Osteoblast (primary cell): ENCODE measurements around the gene MPIG6B. TPM values are rescaled to one million over a fixed set of nuclear protein-coding genes. Genes with fewer than 3 reads are reported as not detected.

Experiments used
- DNase-seq: peaks from one replicate; pipeline ENCODE4 v3.0.0; 2011; ENCODE audit warnings: low spot score, mixed read lengths; ENCODE audit not compliant: insufficient read length; ENCODE audit errors: missing footprints
- H2AFZ ChIP-seq: 2 replicates; pipeline ENCODE4 v1.6.0; 2011; ENCODE audit warnings: mild to moderate bottlenecking, low read length
- H3K27ac ChIP-seq: 2 replicates; pipeline ENCODE4 v1.5.1; 2011; ENCODE audit warnings: mild to moderate bottlenecking, low read depth, low read length, moderate library complexity
- H3K27me3 ChIP-seq: 2 replicates; pipeline ENCODE4 v1.6.0; 2012; ENCODE audit warnings: mild to moderate bottlenecking, control low read depth, inconsistent platforms, low read length, moderate library complexity; ENCODE audit not compliant: insufficient read depth
- H3K36me3 ChIP-seq: 2 replicates; pipeline ENCODE4 v1.5.1; 2011; ENCODE audit warnings: mild to moderate bottlenecking, low read length, control low read depth, moderate library complexity; ENCODE audit not compliant: insufficient read depth
- H3K4me1 ChIP-seq: 2 replicates; pipeline ENCODE4 v1.5.1; 2011; ENCODE audit warnings: mild to moderate bottlenecking, low read length, control low read depth, moderate library complexity; ENCODE audit not compliant: insufficient read depth
- H3K4me2 ChIP-seq: 2 replicates; pipeline ENCODE4 v1.6.0; 2011; ENCODE audit warnings: mild to moderate bottlenecking, low read length; ENCODE audit not compliant: insufficient read depth
- H3K4me3 ChIP-seq: fragments of 200-600 bp; sonication (generic); 3 replicates; pipeline ENCODE4 v1.5.1; 2012; ENCODE audit warnings: mild to moderate bottlenecking, low read length, inconsistent platforms; ENCODE audit not compliant: insufficient read depth
- H3K79me2 ChIP-seq: 2 replicates; pipeline ENCODE4 v1.6.0; 2012; ENCODE audit warnings: mild to moderate bottlenecking, low read length, control low read depth, inconsistent platforms; ENCODE audit not compliant: insufficient read depth
- H3K9me3 ChIP-seq: 2 replicates; pipeline ENCODE4 v1.5.1; 2011; ENCODE audit warnings: low read depth, low read length, control low read depth
- H4K20me1 ChIP-seq: 2 replicates; pipeline ENCODE4 v1.6.0; 2012; ENCODE audit warnings: mild to moderate bottlenecking, low read length, control low read depth; ENCODE audit not compliant: insufficient read depth
- small RNA-seq: library from RNA; depleted of rRNA; stranded (forward); fragments of <200 nt; gene quantifications from one replicate; pipeline ENCODE3, GENCODE V24; 2012
- total RNA-seq: library from RNA; depleted of rRNA; stranded (reverse); fragments of >200 nt; gene quantifications from 2 replicates; pipeline ENCODE4 v1.2.3, GENCODE V29; 2012
- TF ChIP-seq, protein P1 (sequence below): IDR thresholded peaks from 2 replicates; pipeline ENCODE4 v1.5.1; 2011; ENCODE audit warnings: mild to moderate bottlenecking, low read depth, low read length, moderate library complexity; ENCODE audit errors: extremely low read depth

MPIG6B gene
- total RNA-seq, 1 donor = not detected

- Histone ChIP-seq H2AFZ (no peak overlapping the region), H3K36me3 (peaks cover 14% of the 10 kb centered on the region), H3K27ac (no peak overlapping the region), H3K4me2 (no peak overlapping the region), H3K4me1 (peaks cover 12% of the 10 kb centered on the region), H3K27me3 (no peaks in the 10 kb centered on the region), H3K79me2 (no peaks in the 10 kb centered on the region), H4K20me1 (no peaks in the 10 kb centered on the region), H3K9me3 (no peaks in the 10 kb centered on the region), H3K4me3 (no peak overlapping the region)
- DNase-seq = peak; percentile 74
- TF ChIP-seq, protein P1, sequence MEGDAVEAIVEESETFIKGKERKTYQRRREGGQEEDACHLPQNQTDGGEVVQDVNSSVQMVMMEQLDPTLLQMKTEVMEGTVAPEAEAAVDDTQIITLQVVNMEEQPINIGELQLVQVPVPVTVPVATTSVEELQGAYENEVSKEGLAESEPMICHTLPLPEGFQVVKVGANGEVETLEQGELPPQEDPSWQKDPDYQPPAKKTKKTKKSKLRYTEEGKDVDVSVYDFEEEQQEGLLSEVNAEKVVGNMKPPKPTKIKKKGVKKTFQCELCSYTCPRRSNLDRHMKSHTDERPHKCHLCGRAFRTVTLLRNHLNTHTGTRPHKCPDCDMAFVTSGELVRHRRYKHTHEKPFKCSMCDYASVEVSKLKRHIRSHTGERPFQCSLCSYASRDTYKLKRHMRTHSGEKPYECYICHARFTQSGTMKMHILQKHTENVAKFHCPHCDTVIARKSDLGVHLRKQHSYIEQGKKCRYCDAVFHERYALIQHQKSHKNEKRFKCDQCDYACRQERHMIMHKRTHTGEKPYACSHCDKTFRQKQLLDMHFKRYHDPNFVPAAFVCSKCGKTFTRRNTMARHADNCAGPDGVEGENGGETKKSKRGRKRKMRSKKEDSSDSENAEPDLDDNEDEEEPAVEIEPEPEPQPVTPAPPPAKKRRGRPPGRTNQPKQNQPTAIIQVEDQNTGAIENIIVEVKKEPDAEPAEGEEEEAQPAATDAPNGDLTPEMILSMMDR = no peak
Observed at GRCh38 chr6:31775184-31775583, 52.0 kb downstream of the MPIG6B start.

- Histone ChIP-seq H3K4me2 (no peak overlapping the region), H4K20me1 (no peaks in the 10 kb centered on the region), H2AFZ (no peak overlapping the region), H3K4me3 (no peak overlapping the region), H3K9me3 (no peaks in the 10 kb centered on the region), H3K36me3 (peaks cover 17% of the 10 kb centered on the region), H3K27me3 (no peaks in the 10 kb centered on the region), H3K79me2 (no peaks in the 10 kb centered on the region), H3K27ac (no peak overlapping the region), H3K4me1 (peaks cover 12% of the 10 kb centered on the region)
- TF ChIP-seq, protein P1 = no peak
- peak; percentile 64 for DNase-seq
Observed at GRCh38 chr6:31775633-31776484, 52.7 kb downstream of the MPIG6B start.

Small RNAs within 50 kb of the gene (small RNA-seq; reads per million reads assigned to genes)
- gene LY6G6D = not detected
- 0.22 reads per million for gene MIR4646
- not detected for gene MSH5-SAPCD1
- not detected for gene RNU6-850P
- 0.22 reads per million for gene SAPCD1

Other genes starting within 250 kb of the MPIG6B start
- gene MICB, start 225.2 kb upstream of the MPIG6B start, total RNA-seq = 12.7 and 14.1 TPM in 2 replicates
- gene MCCD1, start 194.4 kb upstream of the MPIG6B start, total RNA-seq = not detected in 2 replicates
- 240 and 262 TPM in 2 replicates for gene DDX39B, start 181.4 kb upstream of the MPIG6B start, total RNA-seq
- 2.2 and 2.9 TPM in 2 replicates for gene ATP6V1G2, start 176.8 kb upstream of the MPIG6B start, total RNA-seq
- 43.6 and 56.8 TPM in 2 replicates for gene NFKBIL1, start 175.8 kb upstream of the MPIG6B start, total RNA-seq
- not detected in 2 replicates for gene LTA, start 151.1 kb upstream of the MPIG6B start, total RNA-seq
- gene TNF, start 147.8 kb upstream of the MPIG6B start, total RNA-seq = not detected in 2 replicates
- 0.29 TPM in 1 of 2 replicates, not detected in the other for gene LTB, start 140.9 kb upstream of the MPIG6B start, total RNA-seq
- gene LST1, start 137.1 kb upstream of the MPIG6B start, total RNA-seq = 0.29 TPM in 1 of 2 replicates, not detected in the other
- not detected in 2 replicates for gene NCR3, start 130.4 kb upstream of the MPIG6B start, total RNA-seq
- 0.36 TPM in 1 of 2 replicates, not detected in the other for gene AIF1, start 108.1 kb upstream of the MPIG6B start, total RNA-seq
- gene PRRC2A, start 102.7 kb upstream of the MPIG6B start, total RNA-seq = 49.2 and 52.2 TPM in 2 replicates
- gene BAG6, start 70.7 kb upstream of the MPIG6B start, total RNA-seq = 175 and 183 TPM in 2 replicates
- gene APOM, start 67.5 kb upstream of the MPIG6B start, total RNA-seq = 1.1 and 1.2 TPM in 2 replicates
- gene C6orf47, start 62.6 kb upstream of the MPIG6B start, total RNA-seq = 21.2 and 21.7 TPM in 2 replicates
- gene GPANK1, start 58.4 kb upstream of the MPIG6B start, total RNA-seq = 22.1 and 23.9 TPM in 2 replicates
- 124 and 150 TPM in 2 replicates for gene CSNK2B, start 57.3 kb upstream of the MPIG6B start, total RNA-seq
- gene LY6G5B, start 53.4 kb upstream of the MPIG6B start, total RNA-seq = 4.1 and 5.4 TPM in 2 replicates
- 0.59 and 0.72 TPM in 2 replicates for gene LY6G5C, start 42.3 kb upstream of the MPIG6B start, total RNA-seq
- gene ABHD16A, start 20.0 kb upstream of the MPIG6B start, total RNA-seq = 41.0 and 43.4 TPM in 2 replicates
- gene LY6G6F, start 16.5 kb upstream of the MPIG6B start, total RNA-seq = not detected in 2 replicates
- gene LY6G6D, start 8.0 kb upstream of the MPIG6B start, total RNA-seq = not detected in 2 replicates
- not detected in 2 replicates for gene LY6G6C, start 1.6 kb upstream of the MPIG6B start, total RNA-seq
- 96.6 and 97.5 TPM in 2 replicates for gene DDAH2, start 5.9 kb downstream of the MPIG6B start, total RNA-seq
- gene CLIC1, start 13.2 kb downstream of the MPIG6B start, total RNA-seq = 502 and 581 TPM in 2 replicates
- gene MSH5, start 16.6 kb downstream of the MPIG6B start, total RNA-seq = 12.4 and 13.0 TPM in 2 replicates
- 0.59 and 1.4 TPM in 2 replicates for gene SAPCD1, start 39.3 kb downstream of the MPIG6B start, total RNA-seq
- 0.29 and 0.36 TPM in 2 replicates for gene VWA7, start 54.0 kb downstream of the MPIG6B start, total RNA-seq
- gene VARS1, start 72.4 kb downstream of the MPIG6B start, total RNA-seq = 40.1 and 42.0 TPM in 2 replicates
- gene LSM2, start 83.6 kb downstream of the MPIG6B start, total RNA-seq = 18.3 and 22.4 TPM in 2 replicates
- gene HSPA1L, start 91.9 kb downstream of the MPIG6B start, total RNA-seq = 0.29 and 0.72 TPM in 2 replicates
- 33.3 and 36.9 TPM in 2 replicates for gene HSPA1A, start 92.2 kb downstream of the MPIG6B start, total RNA-seq
- gene HSPA1B, start 104.4 kb downstream of the MPIG6B start, total RNA-seq = 45.7 and 59.7 TPM in 2 replicates
- gene NEU1, start 139.4 kb downstream of the MPIG6B start, total RNA-seq = 114 and 117 TPM in 2 replicates
- gene SLC44A4, start 155.6 kb downstream of the MPIG6B start, total RNA-seq = not detected in 2 replicates
- 40.1 and 40.9 TPM in 2 replicates for gene EHMT2, start 174.3 kb downstream of the MPIG6B start, total RNA-seq
- 2.1 and 3.6 TPM in 2 replicates for gene ZBTB12, start 178.7 kb downstream of the MPIG6B start, total RNA-seq
- 12.7 and 18.0 TPM in 2 replicates for gene C2, start 204.3 kb downstream of the MPIG6B start, total RNA-seq
- gene CFB, start 222.7 kb downstream of the MPIG6B start, total RNA-seq = 16.5 and 26.8 TPM in 2 replicates
- 86.5 and 95.8 TPM in 2 replicates for gene NELFE, start 235.6 kb downstream of the MPIG6B start, total RNA-seq
- 42.0 and 46.0 TPM in 2 replicates for gene SKIC2, start 235.8 kb downstream of the MPIG6B start, total RNA-seq
- gene DXO, start 248.8 kb downstream of the MPIG6B start, total RNA-seq = 16.8 and 18.1 TPM in 2 replicates